H1 (cell line): ENCODE data around the gene EGLN2. TPM values are rescaled to one million over a fixed set of nuclear protein-coding genes. Genes with fewer than 3 reads are reported as not detected.
A peak's percentile ranks its signal among the peaks of the same experiment; 100 is the strongest.
"Not testable (repeated sequence)": the region's sequence is repeated elsewhere in the genome, so short reads cannot be mapped to it uniquely, and the experiment has no call there.

Experiments used
- CTCF ChIA-PET: fragments of 300-600 bp; sonication (Branson Sonifier 250); formaldehyde crosslinking; loops from one replicate; lab custom pipeline; 2021; ENCODE audit not compliant: partially characterized antibody; lab: Charles Lee
- POLR2A ChIA-PET: fragments of 300-600 bp; sonication (Branson Sonifier 250); formaldehyde crosslinking; loops from one replicate; lab custom pipeline; 2021; ENCODE audit warnings: inconsistent platforms; ENCODE audit not compliant: partially characterized antibody; lab: Charles Lee
- DNase-seq, 2 experiments: peaks; one replicate each; pipeline versions ENCODE4 v3.0.0 to v3.0.0-alpha.2; 2010 to 2022; ENCODE audit warnings: low spot score in 2 of 2, low read depth in 1 of 2, mixed read lengths in 1 of 2
- FAIRE-seq: peaks from 2 replicates; lab custom pipeline; 2011; peaks lifted over from hg19 to GRCh38; lab: Jason Lieb, UNC
- H2AFZ ChIP-seq: 2 replicates; pipeline ENCODE4 v1.8.1; 2012; ENCODE audit warnings: low read length, inconsistent platforms
- H2AK5ac ChIP-seq: 2 replicates; pipeline ENCODE4 v1.6.1; 2013; ENCODE audit warnings: low read depth, low read length
- H2BK120ac ChIP-seq: replicated peaks from 2 replicates; pipeline ENCODE3; 2013; ENCODE audit warnings: low read depth, low read length, inconsistent platforms
- H2BK12ac ChIP-seq: 2 replicates; pipeline ENCODE4 v1.6.1; 2013; ENCODE audit warnings: low read depth, low read length
- H2BK15ac ChIP-seq: 2 replicates; pipeline ENCODE4 v1.6.1; 2013; ENCODE audit warnings: low read length
- H2BK20ac ChIP-seq: 2 replicates; pipeline ENCODE4 v1.6.1; 2013; ENCODE audit warnings: low read length
- H2BK5ac ChIP-seq: 2 replicates; pipeline ENCODE4 v1.6.1; 2013; ENCODE audit warnings: low read depth, low read length
- H3K14ac ChIP-seq: 2 replicates; pipeline ENCODE4 v1.6.1; 2013; ENCODE audit warnings: inconsistent platforms; ENCODE audit not compliant: insufficient read length
- H3K18ac ChIP-seq: 2 replicates; pipeline ENCODE4 v1.6.1; 2013; ENCODE audit warnings: low read length; ENCODE audit errors: extremely low read depth
- H3K23ac ChIP-seq: 2 replicates; pipeline ENCODE4 v1.6.1; 2013; ENCODE audit warnings: inconsistent platforms; ENCODE audit not compliant: insufficient read length
- H3K23me2 ChIP-seq: 2 replicates; pipeline ENCODE4 v1.6.1; 2013; ENCODE audit warnings: low read depth, low read length
- H3K27ac ChIP-seq: 2 replicates; pipeline ENCODE4 v1.6.1; 2011; ENCODE audit warnings: low read depth, low read length, inconsistent platforms
- H3K27me3 ChIP-seq, 4 experiments: replicated peaks in 1 of 4; 1 replicate in 1 of 4; 2 replicates in 3 of 4; pipeline versions ENCODE4 v1.6.1 to v1.8.1; 2011 to 2013; ENCODE audit warnings: low read length in 3 of 4, mild to moderate bottlenecking in 3 of 4, inconsistent platforms in 2 of 4, mixed read lengths in 2 of 4, moderate library complexity in 1 of 4; ENCODE audit not compliant: control insufficient read depth in 3 of 4, insufficient read depth in 3 of 4; ENCODE audit errors: extremely low read depth in 1 of 4
- H3K36me3 ChIP-seq, 4 experiments: 2 replicates each; pipeline versions ENCODE4 v1.6.1 to v1.8.1; 2011 to 2013; ENCODE audit warnings: mild to moderate bottlenecking in 4 of 4, low read length in 3 of 4, moderate library complexity in 2 of 4, control low read depth in 1 of 4, inconsistent platforms in 1 of 4; ENCODE audit not compliant: insufficient read depth in 4 of 4, control insufficient read depth in 2 of 4
- H3K4ac ChIP-seq: replicated peaks from 2 replicates; pipeline ENCODE3; 2013; ENCODE audit warnings: low read length, low read depth, mixed read lengths, inconsistent platforms; ENCODE audit not compliant: insufficient read length
- H3K4me1 ChIP-seq, 4 experiments: replicated peaks in 1 of 4; 1 replicate in 1 of 4; 2 replicates in 3 of 4; pipeline versions ENCODE4 v1.6.1 to v1.8.1; 2011 to 2013; ENCODE audit warnings: low read length in 3 of 4, inconsistent platforms in 2 of 4, mixed read lengths in 1 of 4; ENCODE audit not compliant: insufficient read depth in 4 of 4, control insufficient read depth in 3 of 4
- H3K4me2 ChIP-seq, 2 experiments: 2 replicates each; pipeline versions ENCODE4 v1.6.1 to v1.8.1; 2011 to 2013; ENCODE audit warnings: low read depth in 2 of 2, low read length in 2 of 2, control low read depth in 1 of 2, inconsistent platforms in 1 of 2, mild to moderate bottlenecking in 1 of 2; ENCODE audit not compliant: insufficient read depth in 1 of 2
- H3K4me3 ChIP-seq, 4 experiments: fragments of 200-600, 300-600 bp in 1 of 4; sonication (generic), shearing (Covaris generic), sonication (Bioruptor Twin) in 1 of 4; 2 replicates each; pipeline versions ENCODE4 v1.5.1 to v1.8.1; 2011 to 2016; ENCODE audit warnings: low read length in 4 of 4, low read depth in 3 of 4, control low read depth in 2 of 4, inconsistent platforms in 2 of 4, mild to moderate bottlenecking in 2 of 4, mixed read lengths in 1 of 4, moderate library complexity in 1 of 4; ENCODE audit not compliant: insufficient read depth in 2 of 4; ENCODE audit errors: extremely low read depth in 1 of 4
- H3K56ac ChIP-seq: replicated peaks from 2 replicates; pipeline ENCODE3; 2013; ENCODE audit warnings: low read depth, mild to moderate bottlenecking, mixed read lengths, low read length, inconsistent platforms; ENCODE audit not compliant: insufficient read length
- H3K79me1 ChIP-seq: 2 replicates; pipeline ENCODE4 v1.6.1; 2013; ENCODE audit warnings: low read depth, low read length, control low read depth
- H3K79me2 ChIP-seq, 2 experiments: 2 replicates each; pipeline versions ENCODE4 v1.6.1 to v1.8.1; 2012 to 2013; ENCODE audit warnings: low read length in 2 of 2, mild to moderate bottlenecking in 2 of 2, inconsistent platforms in 1 of 2; ENCODE audit not compliant: insufficient read depth in 2 of 2, control insufficient read depth in 1 of 2
- H3K9ac ChIP-seq, 4 experiments: replicated peaks in 1 of 4; 1 replicate in 1 of 4; 2 replicates in 3 of 4; pipeline versions ENCODE4 v1.6.1 to v1.8.1; 2011 to 2013; ENCODE audit warnings: low read depth in 3 of 4, low read length in 3 of 4, control low read depth in 2 of 4, mild to moderate bottlenecking in 2 of 4, moderate library complexity in 2 of 4, inconsistent platforms in 1 of 4; ENCODE audit errors: extremely low read depth in 1 of 4
- H3K9me3 ChIP-seq, 2 experiments: 2 replicates each; pipeline versions ENCODE4 v1.6.1 to v1.8.1; 2012 to 2013; ENCODE audit warnings: mild to moderate bottlenecking in 2 of 2, moderate library complexity in 2 of 2, control low read depth in 1 of 2, inconsistent platforms in 1 of 2, low read depth in 1 of 2, low read length in 1 of 2, mixed read lengths in 1 of 2; ENCODE audit not compliant: insufficient read depth in 2 of 2
- H4K20me1 ChIP-seq, 2 experiments: replicated peaks in 1 of 2; 2 replicates each; pipeline versions ENCODE3 to v1.8.1; 2011 to 2013; ENCODE audit warnings: inconsistent platforms in 2 of 2, low read length in 2 of 2, mild to moderate bottlenecking in 1 of 2; ENCODE audit not compliant: insufficient read depth in 2 of 2, control insufficient read depth in 1 of 2
- H4K5ac ChIP-seq: 2 replicates; pipeline ENCODE4 v1.6.1; 2013; ENCODE audit warnings: low read length, low read depth, mixed read lengths, inconsistent platforms; ENCODE audit not compliant: insufficient read length
- H4K8ac ChIP-seq: 2 replicates; pipeline ENCODE4 v1.8.0; 2013; ENCODE audit warnings: mild to moderate bottlenecking, moderate library complexity, low read length, inconsistent platforms; ENCODE audit not compliant: insufficient read depth; ENCODE audit errors: extremely low read depth
- H4K91ac ChIP-seq: replicated peaks from 2 replicates; pipeline ENCODE3; 2013; ENCODE audit warnings: low read length, mixed read lengths, inconsistent platforms; ENCODE audit not compliant: insufficient read length
- WGBS, 2 experiments: shearing (Covaris generic) in 1 of 2; methylation state at CpG; one replicate each; pipeline versions ENCODE4 v1.1.6 to v1.1.7; 2013 to 2015; ENCODE audit warnings: low lambda C conversion rate in 2 of 2, mixed read lengths in 2 of 2, inconsistent platforms in 1 of 2, low coverage in 1 of 2, missing lambda C conversion rate in 1 of 2; ENCODE audit not compliant: insufficient replicate concordance in 2 of 2, insufficient coverage in 1 of 2, insufficient read length in 1 of 2; ENCODE audit errors: extremely low coverage in 1 of 2, missing lambda C conversion rate in 1 of 2; 5-methylcytosine and 5-hydroxymethylcytosine counted together
- polyA plus RNA-seq, 7 experiments: library from polyadenylated mRNA; depleted of rRNA in 3 of 7; stranded (reverse) in 5 of 7; unstranded in 2 of 7; fragments of >200 nt in 5 of 7; fragments of 200-250 nt in 2 of 7; gene quantifications; 1 replicate in 5 of 7; 2 replicates in 1 of 7; 4 replicates in 1 of 7; pipeline versions ENCODE4 v1.2.1 to v1.2.3, GENCODE V29; 2011 to 2013; ENCODE audit warnings: missing spikeins in 2 of 7, mixed read lengths in 2 of 7
- total RNA-seq: library from RNA; stranded (reverse); fragmentation: NEBNext Ultra II Directional; extraction: Animal tissue kit (Norgen Biotek cat#: 25700); gene quantifications from 2 replicates; pipeline ENCODE4 v1.2.1, GENCODE V29; 2021

Gene EGLN2
- total and polyA plus RNA-seq, 2 of the 8 experiments (the other 6 are each of a cell fraction or from before 2014, with no cell fraction given) = 86.9 to 103 TPM

GRCh38 chr19:40812571-40812970, 13.6 kb downstream of the EGLN2 start:
- ChIA-PET POLR2A (interaction anchor here (1.9 to 2.1 kb wide), 2 partner anchors 10 to 34 kb away, joined by 9 to 11 read pairs; partner anchors contain the start of gene RAB4B), CTCF (interaction anchor here (0.6 kb wide), 1 partner anchor 450 kb away, joined by 3 read pairs; no protein-coding TSS in a partner anchor)
- peaks cover 12% of the 10 kb centered on the region; the same call in 1 of the 2 replicates for H3K23me2 ChIP-seq
- not testable (repeated sequence) for H3K27ac ChIP-seq, H2BK12ac ChIP-seq, H3K23ac ChIP-seq, H4K5ac ChIP-seq, FAIRE-seq, H3K9me3 ChIP-seq, H2BK120ac ChIP-seq, H3K79me2 ChIP-seq, DNase-seq, H3K79me1 ChIP-seq, H2AK5ac ChIP-seq, H2AFZ ChIP-seq, H3K14ac ChIP-seq, H3K4ac ChIP-seq, H3K27me3 ChIP-seq, H4K91ac ChIP-seq, H3K56ac ChIP-seq, H4K8ac ChIP-seq, H2BK5ac ChIP-seq, H3K18ac ChIP-seq, H2BK20ac ChIP-seq, H3K9ac ChIP-seq
- 0 out of 2 replicates have a peak overlapping the region, but pooled peaks have one; percentile 12 for H2BK15ac ChIP-seq
- H3K4me2 ChIP-seq = peak overlapping the region in 1 of 2 experiments; percentile 94; a peak in 2 of 4 replicates
- H3K4me1 ChIP-seq = peaks cover 2 to 14% (median 6%) of the 10 kb centered on the region in 4 experiments; a peak in 6 of 7 replicates
- peaks cover 13% of the 10 kb centered on the region in 2 experiments for H4K20me1 ChIP-seq
- peaks cover 0 to 12% (median 11%) of the 10 kb centered on the region in 4 experiments; a peak in 5 of 8 replicates for H3K36me3 ChIP-seq
- 87% methylated on average over 7 of the region's 7 CpGs; no CpG with 5 or more reads in 1 of the 2 experiments for WGBS, 2 experiments
- peak overlapping the region in 1 of 4 experiments; percentile 65; a peak in 1 of 8 replicates for H3K4me3 ChIP-seq
